SU-DHL-6 (cell line): ENCODE data around the gene KRT36.

Experiments used
- H2AFZ ChIP-seq: fragments of 200-600 bp; sonication (generic); 2 replicates; pipeline ENCODE4 v1.6.1; 2014; ENCODE audit warnings: low read depth, mild to moderate bottlenecking, moderate library complexity, mixed read lengths, antibody characterized with exemption, low read length; ENCODE audit not compliant: severe bottlenecking
- H3F3A ChIP-seq: fragments of 200-600 bp; shearing (Covaris generic); 2 replicates; pipeline ENCODE4 v1.6.0; 2016; ENCODE audit warnings: antibody characterized with exemption, mild to moderate bottlenecking; ENCODE audit not compliant: insufficient read depth
- H3K27ac ChIP-seq: fragments of 200-600 bp; sonication (generic); 2 replicates; pipeline ENCODE4 v1.5.1; 2016; ENCODE audit warnings: low read depth, mild to moderate bottlenecking, low read length, moderate library complexity, mixed read lengths
- H3K27me3 ChIP-seq: fragments of 200-600 bp; sonication (generic), shearing (Covaris generic); 2 replicates; pipeline ENCODE4 v1.6.0; 2014; ENCODE audit warnings: mild to moderate bottlenecking, low read length
- H3K36me3 ChIP-seq: fragments of 200-600 bp; sonication (generic); 2 replicates; pipeline ENCODE4 v1.6.1; 2014; ENCODE audit warnings: mild to moderate bottlenecking, low read length, mixed read lengths
- H3K4me2 ChIP-seq: fragments of 300-600, 200-600 bp; shearing (Covaris generic), sonication (generic); 2 replicates; pipeline ENCODE4 v1.6.0; 2014; ENCODE audit warnings: low read length, low read depth, mild to moderate bottlenecking; ENCODE audit not compliant: poor library complexity, severe bottlenecking
- H3K4me3 ChIP-seq: fragments of 200-600 bp; sonication (generic); 2 replicates; pipeline ENCODE4 v1.5.1; 2014; ENCODE audit warnings: antibody characterized with exemption, low read length, mild to moderate bottlenecking, mixed read lengths; ENCODE audit not compliant: insufficient read depth, poor library complexity, severe bottlenecking
- H3K79me2 ChIP-seq: fragments of 200-600 bp; sonication (generic); 2 replicates; pipeline ENCODE4 v1.6.1; 2014; ENCODE audit warnings: mild to moderate bottlenecking, low read length, moderate library complexity; ENCODE audit not compliant: insufficient read depth
- H3K9ac ChIP-seq: fragments of 200-600 bp; sonication (generic); 2 replicates; pipeline ENCODE4 v1.7.0; 2014; ENCODE audit warnings: mild to moderate bottlenecking, low read length
- H3K9me2 ChIP-seq: fragments of 200-600 bp; sonication (generic); replicated peaks from 2 replicates; pipeline ENCODE4 v1.6.1; 2014; ENCODE audit warnings: low read length; ENCODE audit not compliant: insufficient read depth
- H3K9me3 ChIP-seq: fragments of 200-600 bp; sonication (generic); 2 replicates; pipeline ENCODE4 v1.6.1; 2014; ENCODE audit warnings: low read length, mixed read lengths; ENCODE audit not compliant: insufficient read depth
- H4K20me1 ChIP-seq: fragments of 200-600 bp; sonication (generic); 2 replicates; pipeline ENCODE4 v1.6.1; 2014; ENCODE audit warnings: low read depth, mild to moderate bottlenecking, antibody characterized with exemption, low read length, moderate library complexity, mixed read lengths
- CTCF ChIP-seq: fragments of 200-600 bp; sonication (generic); IDR thresholded peaks from one replicate; pipeline ENCODE4 v1.5.1; 2017; ENCODE audit warnings: antibody characterized with exemption, mild to moderate bottlenecking, low read length, moderate library complexity; ENCODE audit not compliant: insufficient read depth, poor library complexity, severe bottlenecking
- EZH2phosphoT487 ChIP-seq: fragments of 200-600 bp; sonication (generic), shearing (Covaris generic); conservative IDR thresholded peaks from 2 replicates; pipeline ENCODE4 v1.6.1; 2018; ENCODE audit warnings: mild to moderate bottlenecking, antibody characterized with exemption, low read length, moderate library complexity, mixed read lengths

KRT36 gene

GRCh38 chr17:41518031-41518430 is 28.3 kb upstream of the KRT36 start:
- H3K4me2 ChIP-seq: no peak overlapping the region
- H3K27me3 ChIP-seq: no peaks in the 10 kb centered on the region
- no peak overlapping the region for H3K27ac ChIP-seq
- H4K20me1 ChIP-seq: no peaks in the 10 kb centered on the region
- no peak overlapping the region for H3K9ac ChIP-seq
- H2AFZ ChIP-seq: no peak overlapping the region
- no peaks in the 10 kb centered on the region for H3K36me3 ChIP-seq
- H3K4me3 ChIP-seq: no peak overlapping the region
- H3K9me3 ChIP-seq: no peaks in the 10 kb centered on the region
- no peak for TF ChIP-seq CTCF
- no peak for TF ChIP-seq EZH2phosphoT487
- no peaks in the 10 kb centered on the region for H3K79me2 ChIP-seq
- no peaks in the 10 kb centered on the region for H3F3A ChIP-seq
- no peaks in the 10 kb centered on the region for H3K9me2 ChIP-seq

DNA sequence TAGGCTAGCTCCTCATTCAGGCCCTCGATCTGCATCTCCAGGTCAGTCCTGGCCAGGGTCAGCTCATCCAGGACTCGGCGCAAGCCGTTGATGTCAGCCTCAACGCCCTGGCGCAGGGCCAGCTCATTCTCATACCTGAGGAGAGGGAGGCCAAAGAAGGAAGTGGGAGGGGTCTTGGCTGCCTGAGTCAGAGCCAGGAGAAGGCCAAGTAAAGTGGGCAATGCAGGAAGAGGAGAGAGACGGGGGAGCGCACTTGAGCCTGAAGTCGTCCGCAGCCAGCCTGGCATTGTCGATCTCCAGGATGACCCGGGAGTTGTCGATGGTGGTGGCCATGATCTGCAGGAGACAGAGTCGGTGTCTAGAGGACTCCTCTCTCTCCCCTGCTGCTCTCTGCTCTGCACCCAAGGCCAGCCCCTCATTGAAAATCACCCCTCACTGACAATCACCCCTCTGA is 27.1 kb upstream of the KRT36 start:
- no peaks in the 10 kb centered on the region for H4K20me1 ChIP-seq
- H3K79me2 ChIP-seq: no peaks in the 10 kb centered on the region
- TF ChIP-seq CTCF (no peak), EZH2phosphoT487 (no peak)
- H3K9ac ChIP-seq: no peak overlapping the region
- no peak overlapping the region for H2AFZ ChIP-seq
- H3K36me3 ChIP-seq: no peaks in the 10 kb centered on the region
- no peak overlapping the region for H3K27ac ChIP-seq
- no peaks in the 10 kb centered on the region for H3K9me3 ChIP-seq
- H3K4me2 ChIP-seq: no peak overlapping the region
- H3K4me3 ChIP-seq: no peak overlapping the region
- H3K27me3 ChIP-seq: no peaks in the 10 kb centered on the region
- H3K9me2 ChIP-seq: no peaks in the 10 kb centered on the region
- H3F3A ChIP-seq: no peaks in the 10 kb centered on the region

DNA sequence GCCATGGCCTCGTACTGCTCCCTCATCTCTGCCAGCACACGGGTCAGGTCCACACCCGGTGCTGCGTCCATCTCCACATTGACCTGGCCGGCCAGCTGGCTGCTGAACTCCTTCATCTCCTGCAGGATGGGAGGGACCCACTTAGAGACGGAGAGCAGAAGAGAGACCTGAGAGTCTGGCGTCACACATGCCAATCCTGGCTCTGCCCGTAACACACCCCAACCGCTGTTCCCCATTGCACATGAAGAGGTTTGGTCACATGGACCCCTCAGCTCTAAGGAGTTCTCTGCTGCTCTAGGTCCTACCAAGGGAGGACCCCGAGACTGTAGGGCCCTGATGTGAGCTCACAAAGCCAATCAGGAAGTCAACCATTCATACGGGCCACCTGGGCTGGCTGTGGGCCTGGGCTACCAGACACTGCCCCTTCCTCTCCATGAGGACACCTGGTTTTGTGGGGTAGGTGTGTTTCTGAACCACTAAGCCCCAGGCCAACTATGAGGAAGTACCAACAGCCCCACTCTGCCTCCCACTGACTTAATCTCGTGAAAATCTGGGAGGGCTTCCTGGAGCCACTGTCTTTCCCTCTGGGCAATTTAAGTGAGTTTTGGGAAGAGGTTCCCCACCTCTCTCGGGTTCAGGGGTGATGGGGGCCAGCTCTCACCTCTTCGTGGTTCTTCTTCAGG is 26.6 kb upstream of the KRT36 start:
- Histone ChIP-seq H4K20me1 (no peaks in the 10 kb centered on the region), H3K36me3 (no peaks in the 10 kb centered on the region), H3K9me2 (no peaks in the 10 kb centered on the region), H3K27ac (no peak overlapping the region), H3K9ac (no peak overlapping the region), H3F3A (no peaks in the 10 kb centered on the region), H3K79me2 (no peaks in the 10 kb centered on the region), H3K4me2 (no peak overlapping the region), H3K4me3 (no peak overlapping the region), H3K9me3 (no peaks in the 10 kb centered on the region), H3K27me3 (no peaks in the 10 kb centered on the region), H2AFZ (no peak overlapping the region)
- TF ChIP-seq CTCF: no peak
- TF ChIP-seq EZH2phosphoT487: no peak
